ENCODE measurements around the gene COX5B.

COX5B gene

DNA sequence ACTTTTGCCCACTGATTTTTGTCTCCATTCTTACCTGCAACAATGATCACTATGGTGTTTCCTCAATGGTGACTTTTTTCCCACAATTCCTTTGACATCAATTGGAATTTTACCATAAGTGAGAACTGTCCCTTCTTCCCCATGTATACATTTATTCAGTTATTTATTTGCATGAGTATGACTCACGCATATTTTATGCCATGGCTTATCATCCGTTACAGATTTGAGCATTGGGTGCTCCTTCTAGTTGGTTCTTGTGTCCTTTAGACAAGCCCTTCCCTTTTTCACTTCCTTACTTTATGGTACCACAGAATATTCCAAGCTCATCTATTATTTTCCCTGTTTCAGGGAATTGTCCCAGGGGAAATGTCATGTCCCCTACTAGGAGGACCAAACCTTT, 7.6 kb downstream of the COX5B start:
- peaks cover 3 to 16% (median 3%) of the 10 kb centered on the region in 5 donors for H3K9me3 ChIP-seq (ENCODE audit: control insufficient read depth in 5 of 5, low read length in 5 of 5)
- H3K9ac ChIP-seq (ENCODE audit: low read length in 5 of 5): no peak overlapping the region
- no peak overlapping the region for H3K27ac ChIP-seq (ENCODE audit: low read depth, low read length)
- peaks cover 0 to 2% (median 0%) of the 10 kb centered on the region in 5 donors for H3K4me1 ChIP-seq (ENCODE audit: control insufficient read depth in 5 of 5, insufficient read depth in 5 of 5, low read length in 5 of 5)
- peaks cover 14 to 66% (median 56%) of the 10 kb centered on the region in 5 donors for H3K36me3 ChIP-seq (ENCODE audit: control insufficient read depth in 5 of 5, insufficient read depth in 5 of 5, low read length in 5 of 5)
- no peaks in the 10 kb centered on the region for H3K27me3 ChIP-seq (ENCODE audit: control insufficient read depth in 5 of 5, insufficient read depth in 4 of 5, low read length in 5 of 5)
- no peak overlapping the region for H3K4me3 ChIP-seq (ENCODE audit: low read depth in 1 of 5, low read length in 5 of 5)

- Histone ChIP-seq H3K4me3 (ENCODE audit: low read depth in 1 of 5, low read length in 5 of 5) (no peak overlapping the region), H3K9ac (ENCODE audit: low read length in 5 of 5) (no peak overlapping the region), H3K4me1 (ENCODE audit: control insufficient read depth in 5 of 5, insufficient read depth in 5 of 5, low read length in 5 of 5) (peaks cover 0 to 2% (median 0%) of the 10 kb centered on the region in 5 donors), H3K36me3 (ENCODE audit: control insufficient read depth in 5 of 5, insufficient read depth in 5 of 5, low read length in 5 of 5) (peaks cover 10 to 66% (median 56%) of the 10 kb centered on the region in 5 donors), H3K27ac (ENCODE audit: low read depth, low read length) (no peak overlapping the region), H3K9me3 (ENCODE audit: control insufficient read depth in 5 of 5, low read length in 5 of 5) (peaks cover 3 to 16% (median 3%) of the 10 kb centered on the region in 5 donors), H3K27me3 (ENCODE audit: control insufficient read depth in 5 of 5, insufficient read depth in 4 of 5, low read length in 5 of 5) (no peaks in the 10 kb centered on the region)
Observed at GRCh38 chr2:97653874-97654273, 8.0 kb downstream of the COX5B start.

GRCh38 chr2:97654309-97654708, 8.4 kb downstream of the COX5B start:
- H3K4me3 ChIP-seq (ENCODE audit: low read depth in 1 of 5, low read length in 5 of 5): no peak overlapping the region
- no peak overlapping the region for H3K9ac ChIP-seq (ENCODE audit: low read length in 5 of 5)
- peaks cover 7 to 66% (median 56%) of the 10 kb centered on the region in 5 donors for H3K36me3 ChIP-seq (ENCODE audit: control insufficient read depth in 5 of 5, insufficient read depth in 5 of 5, low read length in 5 of 5)
- peaks cover 0 to 2% (median 0%) of the 10 kb centered on the region in 5 donors for H3K4me1 ChIP-seq (ENCODE audit: control insufficient read depth in 5 of 5, insufficient read depth in 5 of 5, low read length in 5 of 5)
- H3K27ac ChIP-seq (ENCODE audit: low read depth, low read length): no peak overlapping the region
- H3K27me3 ChIP-seq (ENCODE audit: control insufficient read depth in 5 of 5, insufficient read depth in 4 of 5, low read length in 5 of 5): no peaks in the 10 kb centered on the region
- peaks cover 3 to 16% (median 3%) of the 10 kb centered on the region in 5 donors for H3K9me3 ChIP-seq (ENCODE audit: control insufficient read depth in 5 of 5, low read length in 5 of 5)

DNA sequence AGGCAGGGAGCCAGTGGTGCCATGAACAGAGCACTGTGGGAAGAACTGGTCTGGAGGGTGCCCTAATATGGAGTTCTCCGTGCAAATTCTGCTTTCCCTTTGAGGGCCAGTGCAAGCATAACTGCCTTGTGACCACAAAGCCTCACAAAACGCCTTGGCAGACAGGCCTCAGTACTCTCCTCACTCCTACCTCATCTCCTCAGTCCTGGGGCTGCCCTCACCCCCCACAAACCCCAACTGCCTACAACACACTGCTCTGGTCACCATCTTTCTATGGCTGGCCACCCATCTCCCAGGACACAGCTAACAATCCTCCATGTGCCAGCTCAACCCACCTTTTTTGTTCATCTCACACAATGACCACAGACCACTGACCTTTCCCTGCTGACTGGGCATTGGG, 8.9 kb downstream of the COX5B start:
- Histone ChIP-seq H3K9me3 (ENCODE audit: control insufficient read depth in 5 of 5, low read length in 5 of 5) (peaks cover 3 to 16% (median 3%) of the 10 kb centered on the region in 5 donors), H3K27ac (ENCODE audit: low read depth, low read length) (no peak overlapping the region), H3K4me1 (ENCODE audit: control insufficient read depth in 5 of 5, insufficient read depth in 5 of 5, low read length in 5 of 5) (peaks cover 0 to 2% (median 0%) of the 10 kb centered on the region in 5 donors), H3K36me3 (ENCODE audit: control insufficient read depth in 5 of 5, insufficient read depth in 5 of 5, low read length in 5 of 5) (peaks cover 4 to 66% (median 54%) of the 10 kb centered on the region in 5 donors), H3K27me3 (ENCODE audit: control insufficient read depth in 5 of 5, insufficient read depth in 4 of 5, low read length in 5 of 5) (no peaks in the 10 kb centered on the region), H3K4me3 (ENCODE audit: low read depth in 1 of 5, low read length in 5 of 5) (no peak overlapping the region), H3K9ac (ENCODE audit: low read length in 5 of 5) (no peak overlapping the region)

- Histone ChIP-seq H3K4me1 (ENCODE audit: control insufficient read depth in 5 of 5, insufficient read depth in 5 of 5, low read length in 5 of 5) (peaks cover 2 to 8% (median 6%) of the 10 kb centered on the region in 5 donors), H3K27ac (ENCODE audit: low read depth, low read length) (no peak overlapping the region), H3K27me3 (ENCODE audit: control insufficient read depth in 5 of 5, insufficient read depth in 4 of 5, low read length in 5 of 5) (no peaks in the 10 kb centered on the region), H3K9ac (ENCODE audit: low read length in 5 of 5) (no peak overlapping the region), H3K4me3 (ENCODE audit: low read depth in 1 of 5, low read length in 5 of 5) (no peak overlapping the region), H3K9me3 (ENCODE audit: control insufficient read depth in 5 of 5, low read length in 5 of 5) (peaks cover 3 to 16% (median 3%) of the 10 kb centered on the region in 5 donors), H3K36me3 (ENCODE audit: control insufficient read depth in 5 of 5, insufficient read depth in 5 of 5, low read length in 5 of 5) (peaks cover 0 to 65% (median 48%) of the 10 kb centered on the region in 5 donors)
Observed at GRCh38 chr2:97656129-97656755, 10.4 kb downstream of the COX5B start.

DNA sequence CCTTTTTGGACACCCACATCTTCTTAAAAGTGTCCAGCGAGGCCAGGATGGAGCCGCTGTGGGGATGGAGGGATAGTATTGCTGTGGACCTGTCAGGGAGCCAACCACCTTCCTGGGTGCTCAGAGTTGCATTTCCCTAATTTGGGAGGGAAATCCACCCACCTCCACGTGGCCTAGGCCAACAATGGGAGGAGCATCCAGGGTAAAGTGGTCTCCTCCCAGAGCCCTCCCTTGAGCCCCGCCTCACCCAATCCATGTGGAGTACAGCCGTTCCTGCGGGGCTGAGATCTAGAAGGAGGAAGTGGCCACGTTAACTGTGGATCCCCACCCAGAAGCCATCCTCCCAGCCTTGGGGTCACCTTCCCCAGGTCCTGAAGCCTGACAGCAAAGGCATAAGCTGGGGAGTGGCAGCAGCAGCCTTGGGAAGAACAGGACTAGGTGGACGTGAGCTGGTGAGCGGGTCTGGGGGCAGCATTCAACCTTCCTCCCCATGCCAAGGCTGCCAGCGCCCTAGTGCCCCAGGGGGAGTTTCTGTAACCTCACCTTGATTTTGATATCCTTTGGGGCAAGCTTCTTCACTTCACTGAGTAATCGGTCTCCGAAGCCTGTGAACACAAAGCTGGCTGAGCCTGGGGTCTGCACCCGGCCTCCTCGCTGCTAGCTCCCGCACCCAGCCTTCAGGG, 11.2 kb downstream of the COX5B start:
- no peak overlapping the region for H3K4me3 ChIP-seq (ENCODE audit: low read depth in 1 of 5, low read length in 5 of 5)
- peaks cover 3 to 16% (median 3%) of the 10 kb centered on the region in 5 donors for H3K9me3 ChIP-seq (ENCODE audit: control insufficient read depth in 5 of 5, low read length in 5 of 5)
- H3K4me1 ChIP-seq (ENCODE audit: control insufficient read depth in 5 of 5, insufficient read depth in 5 of 5, low read length in 5 of 5): peaks cover 9 to 16% (median 14%) of the 10 kb centered on the region in 5 donors
- no peaks in the 10 kb centered on the region for H3K27me3 ChIP-seq (ENCODE audit: control insufficient read depth in 5 of 5, insufficient read depth in 4 of 5, low read length in 5 of 5)
- peaks cover 0 to 65% (median 48%) of the 10 kb centered on the region in 5 donors for H3K36me3 ChIP-seq (ENCODE audit: control insufficient read depth in 5 of 5, insufficient read depth in 5 of 5, low read length in 5 of 5)
- no peak overlapping the region for H3K27ac ChIP-seq (ENCODE audit: low read depth, low read length)
- no peak overlapping the region for H3K9ac ChIP-seq (ENCODE audit: low read length in 5 of 5)

GRCh38 chr2:97657986-97658690, 12.3 kb downstream of the COX5B start:
- peaks cover 0 to 65% (median 48%) of the 10 kb centered on the region in 5 donors for H3K36me3 ChIP-seq (ENCODE audit: control insufficient read depth in 5 of 5, insufficient read depth in 5 of 5, low read length in 5 of 5)

DNA sequence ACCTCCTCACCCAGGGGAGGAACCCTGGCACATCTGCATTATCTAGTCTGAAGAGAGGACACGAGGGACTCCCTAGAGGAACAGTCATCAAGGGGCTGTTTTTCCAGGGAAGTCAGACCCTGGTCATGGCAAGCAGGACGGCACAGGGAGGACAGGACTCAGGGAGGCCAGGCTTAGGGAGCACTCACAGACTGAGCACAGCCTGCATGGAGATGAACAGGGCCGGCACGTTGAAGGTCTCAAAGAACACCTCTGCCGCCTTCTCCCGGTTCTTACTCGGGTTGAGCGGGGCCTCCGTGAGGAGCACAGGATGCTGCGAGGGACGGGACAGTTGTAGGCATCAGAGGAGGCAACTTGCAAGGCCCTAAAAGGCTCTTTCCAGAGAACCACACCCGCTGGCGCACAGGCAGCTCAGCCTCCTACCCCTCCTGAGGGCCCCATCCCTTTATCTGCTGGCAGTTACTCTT, 12.9 kb downstream of the COX5B start:
- no peak overlapping the region for H3K9ac ChIP-seq (ENCODE audit: low read length in 5 of 5)
- H3K36me3 ChIP-seq (ENCODE audit: control insufficient read depth in 5 of 5, insufficient read depth in 5 of 5, low read length in 5 of 5): peaks cover 0 to 65% (median 48%) of the 10 kb centered on the region in 5 donors
- H3K4me1 ChIP-seq (ENCODE audit: control insufficient read depth in 5 of 5, insufficient read depth in 5 of 5, low read length in 5 of 5): peaks cover 9 to 30% (median 26%) of the 10 kb centered on the region in 5 donors
- no peak overlapping the region for H3K27ac ChIP-seq (ENCODE audit: low read depth, low read length)
- H3K27me3 ChIP-seq (ENCODE audit: control insufficient read depth in 5 of 5, insufficient read depth in 4 of 5, low read length in 5 of 5): no peaks in the 10 kb centered on the region
- H3K9me3 ChIP-seq (ENCODE audit: control insufficient read depth in 5 of 5, low read length in 5 of 5): peaks cover 3 to 12% (median 3%) of the 10 kb centered on the region in 5 donors
- H3K4me3 ChIP-seq (ENCODE audit: low read depth in 1 of 5, low read length in 5 of 5): no peak overlapping the region

More at GRCh38 chr2:97657986-97658690, 12.3 kb downstream of the COX5B start:
- H3K9me3 ChIP-seq (ENCODE audit: control insufficient read depth in 5 of 5, low read length in 5 of 5): peaks cover 3 to 16% (median 3%) of the 10 kb centered on the region in 5 donors
- peaks cover 11 to 27% (median 24%) of the 10 kb centered on the region in 5 donors for H3K4me1 ChIP-seq (ENCODE audit: control insufficient read depth in 5 of 5, insufficient read depth in 5 of 5, low read length in 5 of 5)
- no peak overlapping the region for H3K4me3 ChIP-seq (ENCODE audit: low read depth in 1 of 5, low read length in 5 of 5)
- H3K27ac ChIP-seq (ENCODE audit: low read depth, low read length): no peak overlapping the region
- no peak overlapping the region for H3K9ac ChIP-seq (ENCODE audit: low read length in 5 of 5)
- no peaks in the 10 kb centered on the region for H3K27me3 ChIP-seq (ENCODE audit: control insufficient read depth in 5 of 5, insufficient read depth in 4 of 5, low read length in 5 of 5)

DNA sequence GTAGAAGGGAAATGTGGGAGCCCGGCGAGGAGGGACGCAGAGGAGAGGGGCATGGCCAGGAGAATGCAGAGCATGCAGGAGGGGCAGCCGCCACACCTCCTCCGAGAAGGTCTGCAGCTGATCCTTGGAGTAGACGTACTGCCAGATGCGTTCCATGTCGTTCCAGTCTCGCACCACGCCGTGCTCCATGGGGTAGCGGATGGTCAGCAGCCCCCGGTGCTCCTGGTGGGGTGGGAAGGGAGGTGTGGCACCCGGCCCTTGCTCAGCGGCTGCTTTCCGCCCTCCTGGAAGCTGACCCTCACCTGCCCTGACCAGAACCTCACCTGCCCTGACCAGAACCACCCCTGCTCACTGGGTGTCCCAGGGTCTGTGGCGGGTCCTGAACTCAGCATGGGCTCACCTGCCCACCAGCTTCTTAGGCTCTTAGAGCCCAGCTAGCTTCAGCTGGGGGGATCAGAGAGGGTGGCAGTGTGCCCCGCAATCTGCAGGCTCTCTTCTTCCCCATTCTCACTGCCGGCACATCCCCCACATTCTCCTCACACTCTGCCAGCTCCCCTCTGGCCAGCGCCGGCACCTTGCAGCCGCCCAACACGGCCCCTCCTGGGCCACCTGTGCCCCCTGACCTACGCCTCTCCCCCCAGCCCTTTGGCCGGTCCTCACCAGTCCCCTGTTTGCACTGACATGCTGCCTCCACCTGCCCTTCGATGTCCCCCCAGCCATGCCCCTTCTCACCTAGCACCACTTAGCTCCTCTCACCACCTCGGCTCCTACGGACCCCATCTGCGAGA, 13.6 kb downstream of the COX5B start:
- Histone ChIP-seq H3K4me3 (ENCODE audit: low read depth in 1 of 5, low read length in 5 of 5) (no peak overlapping the region), H3K27ac (ENCODE audit: low read depth, low read length) (no peak overlapping the region), H3K4me1 (ENCODE audit: control insufficient read depth in 5 of 5, insufficient read depth in 5 of 5, low read length in 5 of 5) (peaks cover 9 to 31% (median 26%) of the 10 kb centered on the region in 5 donors), H3K36me3 (ENCODE audit: control insufficient read depth in 5 of 5, insufficient read depth in 5 of 5, low read length in 5 of 5) (peaks cover 0 to 60% (median 43%) of the 10 kb centered on the region in 5 donors), H3K9ac (ENCODE audit: low read length in 5 of 5) (no peak overlapping the region), H3K9me3 (ENCODE audit: control insufficient read depth in 5 of 5, low read length in 5 of 5) (peaks cover 0 to 5% (median 0%) of the 10 kb centered on the region in 5 donors), H3K27me3 (ENCODE audit: control insufficient read depth in 5 of 5, insufficient read depth in 4 of 5, low read length in 5 of 5) (no peaks in the 10 kb centered on the region)

Data from subcutaneous abdominal adipose tissue (tissue), 5 donors.